GM12892 (cell line): ENCODE results near the gene TCF20.

Source experiments
- POLR2A ChIP-seq: IDR thresholded peaks from 2 replicates; pipeline ENCODE4 v1.6.1; 2011; ENCODE audit warnings: low read depth, low read length, control low read depth
- TAF1 ChIP-seq: IDR thresholded peaks from 2 replicates; pipeline ENCODE4 v1.6.1; 2011; ENCODE audit warnings: low read depth, mild to moderate bottlenecking, control low read depth, low read length, borderline replicate concordance

- TF ChIP-seq POLR2A (no peak), TAF1 (no peak)
These were observed 7.5 kb downstream of the TCF20 start for GRCh38 chr22:42262964-42263363.
